Coronary artery (tissue), 2 donors: ENCODE data around the gene DET1.

Experiments
- DNase-seq: peaks from one replicate; pipeline ENCODE4 v3.0.0-alpha.2; 2017; ENCODE audit warnings: low spot score
- H3K27ac ChIP-seq, 2 donors: fragments of 200-600 bp; sonication (generic); one replicate each; pipeline ENCODE4 v1.5.1; 2016 to 2019
- H3K4me3 ChIP-seq: fragments of 200-600 bp; sonication (generic); 2 replicates; pipeline ENCODE4 v1.5.1; 2016; ENCODE audit warnings: mild to moderate bottlenecking, moderate library complexity
- CTCF ChIP-seq: fragments of 200-600 bp; sonication (generic); IDR thresholded peaks from one replicate; pipeline ENCODE4 v1.5.1; 2019; ENCODE audit warnings: antibody characterized with exemption

The DET1 gene

GRCh38 chr15:88463870-88464532 is 82.5 kb downstream of the DET1 start:
- TF ChIP-seq CTCF: no peak
- Histone ChIP-seq H3K27ac (no peak overlapping the region), H3K4me3 (no peak overlapping the region)
- DNase-seq: no peak
